ENCODE data around the gene MTURN.
A peak's percentile ranks its signal among the peaks of the same experiment; 100 is the strongest.

The MTURN gene

DNA sequence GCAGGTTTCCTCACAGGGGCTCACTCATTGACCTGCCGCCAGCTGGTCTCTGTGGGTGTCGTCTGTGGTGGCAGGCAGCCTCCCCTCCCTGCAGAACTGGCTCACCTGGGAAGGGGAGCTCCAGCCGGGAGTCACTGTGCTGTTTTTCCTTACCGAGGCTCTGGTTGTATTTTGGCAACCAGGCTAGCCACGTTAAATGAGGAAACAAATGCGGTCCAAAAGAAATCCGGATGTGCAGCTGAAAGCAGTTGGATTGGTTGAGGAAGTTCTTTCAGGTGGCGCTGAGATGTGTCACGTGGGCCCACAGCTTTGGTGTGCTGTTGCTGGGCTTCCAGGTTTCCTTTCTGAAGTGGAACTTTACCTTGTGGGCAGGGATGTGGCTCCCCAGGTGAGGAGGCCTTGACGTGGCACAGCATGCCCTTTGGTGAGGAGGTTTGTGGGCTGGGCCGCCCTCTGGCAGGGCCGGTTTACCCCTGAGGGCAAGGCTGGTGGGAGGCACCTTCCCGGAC is 14.2 kb downstream of the MTURN start:
- Histone ChIP-seq H3K27me3 (replicated peaks; ENCODE audit: control insufficient read depth, insufficient read depth, low read length) (no peaks in the 10 kb centered on the region), H3K36me3 (ENCODE audit: control insufficient read depth, insufficient read depth, low read length, severe bottlenecking) (peaks cover 50% of the 10 kb centered on the region)
- no peak for DNase-seq (ENCODE audit: low read depth)

DNA sequence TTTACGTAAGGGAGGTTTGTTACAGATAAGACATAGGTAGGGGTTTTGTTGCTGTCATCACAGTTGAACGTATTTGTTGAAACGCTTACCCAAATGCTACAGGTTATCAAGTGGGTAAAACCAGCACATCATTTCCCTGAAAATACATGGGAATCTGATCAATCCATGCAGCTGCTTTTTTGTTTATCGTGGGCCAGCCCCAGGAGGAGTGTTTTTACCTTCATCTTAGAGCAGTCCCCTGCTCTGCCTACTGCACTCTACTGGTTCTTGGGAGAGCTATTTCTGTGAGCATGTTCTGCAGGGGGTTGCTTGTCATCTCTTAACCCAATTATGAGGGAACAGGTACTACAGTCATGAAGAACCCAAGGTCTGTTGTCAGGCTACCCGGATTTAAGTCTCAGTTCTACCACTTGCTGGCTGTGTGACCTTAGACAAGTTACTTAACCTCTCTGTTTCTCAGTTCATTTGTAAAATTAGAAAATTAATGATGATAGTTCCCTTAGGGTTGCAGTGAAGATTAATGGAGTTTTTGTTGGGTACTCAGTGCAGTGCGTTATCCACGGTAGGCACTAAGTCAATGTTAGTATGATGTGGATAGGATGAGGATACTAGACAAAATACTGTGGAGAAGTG is 15.0 kb downstream of the MTURN start:
- H3K27me3 ChIP-seq (replicated peaks; ENCODE audit: control insufficient read depth, insufficient read depth, low read length) = no peaks in the 10 kb centered on the region
- peaks cover 58% of the 10 kb centered on the region for H3K36me3 ChIP-seq (ENCODE audit: control insufficient read depth, insufficient read depth, low read length, severe bottlenecking)
- no peak overlapping the region for H3K9ac ChIP-seq (ENCODE audit: low read length)
- H3K9me3 ChIP-seq (ENCODE audit: control insufficient read depth, low read length) = no peaks in the 10 kb centered on the region
- H3K4me1 ChIP-seq (ENCODE audit: control insufficient read depth, insufficient read depth, low read length) = peaks cover 24% of the 10 kb centered on the region
- no peak for DNase-seq (ENCODE audit: low read depth)
- no peak overlapping the region for H3K4me3 ChIP-seq (ENCODE audit: low read length)

More for the DNA sequence above, 14.2 kb downstream of the MTURN start:
- peaks cover 31% of the 10 kb centered on the region for H3K4me1 ChIP-seq (ENCODE audit: control insufficient read depth, insufficient read depth, low read length)
- no peaks in the 10 kb centered on the region for H3K9me3 ChIP-seq (ENCODE audit: control insufficient read depth, low read length)
- H3K9ac ChIP-seq (ENCODE audit: low read length) = no peak overlapping the region
- H3K4me3 ChIP-seq (ENCODE audit: low read length) = no peak overlapping the region

DNA sequence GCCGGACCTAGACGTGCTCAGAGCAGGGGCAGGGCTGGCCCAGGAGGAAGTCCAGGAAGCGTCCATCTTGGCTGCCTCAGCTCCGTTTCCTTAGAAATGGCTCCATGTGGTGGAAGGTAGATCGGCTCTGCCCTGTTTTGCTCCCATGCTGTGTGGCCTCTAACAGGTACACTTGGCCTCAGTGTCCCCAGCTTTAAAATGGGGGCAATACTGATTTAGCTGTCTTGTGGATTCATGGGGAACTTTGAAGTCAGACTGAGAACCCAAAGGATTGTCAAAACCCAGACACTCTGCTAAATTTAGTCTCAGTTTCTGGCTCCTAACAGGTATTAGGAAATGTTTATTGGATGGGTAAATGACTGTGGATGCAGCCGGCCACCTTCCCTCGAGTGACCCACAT is 15.9 kb downstream of the MTURN start:
- Histone ChIP-seq H3K9ac (ENCODE audit: low read length) (no peak overlapping the region), H3K4me3 (ENCODE audit: low read length) (no peak overlapping the region), H3K36me3 (ENCODE audit: control insufficient read depth, insufficient read depth, low read length, severe bottlenecking) (peaks cover 67% of the 10 kb centered on the region), H3K9me3 (ENCODE audit: control insufficient read depth, low read length) (no peaks in the 10 kb centered on the region), H3K4me1 (ENCODE audit: control insufficient read depth, insufficient read depth, low read length) (peaks cover 14% of the 10 kb centered on the region), H3K27me3 (replicated peaks; ENCODE audit: control insufficient read depth, insufficient read depth, low read length) (no peaks in the 10 kb centered on the region)
- no peak for DNase-seq (ENCODE audit: low read depth)

DNA sequence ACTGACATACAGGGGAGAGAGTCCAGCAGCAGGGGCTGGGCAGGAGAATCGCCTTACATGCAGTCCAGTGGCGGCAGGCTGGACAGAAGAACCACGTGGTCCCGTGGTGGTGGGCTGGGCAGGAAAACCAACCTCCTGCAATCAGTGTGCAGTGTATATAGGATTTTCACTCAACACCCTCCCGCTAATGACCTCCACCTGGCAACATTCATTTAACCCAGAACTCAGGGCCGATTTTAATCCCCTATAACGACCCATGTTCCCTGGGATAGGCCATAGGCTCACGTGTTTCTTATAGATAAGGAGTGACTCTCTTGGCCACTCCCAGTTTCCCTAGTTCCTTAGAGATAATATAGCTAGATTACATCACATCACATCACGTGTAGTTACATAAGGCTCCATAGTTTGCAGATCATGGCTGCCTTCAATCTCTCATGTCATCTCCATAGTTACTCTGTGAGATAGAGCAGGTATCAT is 19.4 kb downstream of the MTURN start:
- no peaks in the 10 kb centered on the region for H3K9me3 ChIP-seq (ENCODE audit: control insufficient read depth, low read length)
- no peaks in the 10 kb centered on the region for H3K27me3 ChIP-seq (replicated peaks; ENCODE audit: control insufficient read depth, insufficient read depth, low read length)
- no peak for DNase-seq (ENCODE audit: low read depth)
- H3K4me1 ChIP-seq (ENCODE audit: control insufficient read depth, insufficient read depth, low read length) = peaks cover 7% of the 10 kb centered on the region
- peaks cover 86% of the 10 kb centered on the region for H3K36me3 ChIP-seq (ENCODE audit: control insufficient read depth, insufficient read depth, low read length, severe bottlenecking)
- no peak overlapping the region for H3K9ac ChIP-seq (ENCODE audit: low read length)
- H3K4me3 ChIP-seq (ENCODE audit: low read length) = no peak overlapping the region

DNA sequence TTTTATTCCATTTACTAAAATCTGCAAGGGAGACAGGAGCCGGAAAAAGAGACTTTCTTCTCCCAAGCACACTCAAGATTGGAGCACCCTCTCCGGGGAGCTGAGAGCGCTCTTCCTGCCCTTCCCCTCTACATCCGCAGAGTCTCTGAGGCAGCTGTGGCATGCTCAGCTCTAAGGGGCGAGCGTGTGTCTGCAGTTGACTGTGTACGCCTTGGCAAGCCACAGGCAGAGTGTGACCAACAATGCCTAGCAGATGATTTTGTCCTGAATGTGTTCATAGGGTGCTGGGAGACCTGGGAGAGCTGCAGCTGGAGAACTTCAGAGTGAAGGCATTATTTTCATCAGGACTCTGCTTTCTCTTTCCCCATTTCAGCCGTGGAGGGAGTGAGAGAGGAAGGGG is 20.7 kb downstream of the MTURN start:
- H3K9me3 ChIP-seq (ENCODE audit: control insufficient read depth, low read length) = no peaks in the 10 kb centered on the region
- no peak overlapping the region for H3K4me3 ChIP-seq (ENCODE audit: low read length)
- no peak for DNase-seq (ENCODE audit: low read depth)
- no peak overlapping the region for H3K9ac ChIP-seq (ENCODE audit: low read length)
- H3K27me3 ChIP-seq (replicated peaks; ENCODE audit: control insufficient read depth, insufficient read depth, low read length) = no peaks in the 10 kb centered on the region
- H3K4me1 ChIP-seq (ENCODE audit: control insufficient read depth, insufficient read depth, low read length) = peaks cover 18% of the 10 kb centered on the region
- peaks cover 86% of the 10 kb centered on the region for H3K36me3 ChIP-seq (ENCODE audit: control insufficient read depth, insufficient read depth, low read length, severe bottlenecking)

DNA sequence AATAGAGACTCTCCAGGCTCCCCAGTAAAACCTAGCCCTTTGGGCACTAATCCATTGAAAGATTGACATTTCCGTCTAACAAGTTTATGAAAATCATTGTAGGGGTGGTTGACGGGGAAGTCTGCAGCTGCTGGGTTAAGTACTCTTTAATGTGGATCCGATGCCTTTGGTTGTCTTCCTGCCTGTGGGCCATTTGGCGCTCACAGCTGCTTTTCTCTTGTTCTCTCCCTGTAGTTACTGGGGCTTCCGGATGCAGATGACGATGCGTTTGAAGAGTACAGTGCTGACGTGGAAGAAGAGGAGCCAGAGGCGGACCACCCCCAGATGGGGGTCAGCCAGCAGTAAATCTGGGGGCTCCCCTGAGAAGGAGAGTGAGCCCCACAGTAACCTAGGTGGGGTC is 22.4 kb downstream of the MTURN start:
- Histone ChIP-seq H3K9me3 (ENCODE audit: control insufficient read depth, low read length) (no peaks in the 10 kb centered on the region), H3K4me1 (ENCODE audit: control insufficient read depth, insufficient read depth, low read length) (peaks cover 25% of the 10 kb centered on the region), H3K9ac (ENCODE audit: low read length) (no peak overlapping the region), H3K36me3 (ENCODE audit: control insufficient read depth, insufficient read depth, low read length, severe bottlenecking) (peaks cover 81% of the 10 kb centered on the region), H3K27me3 (replicated peaks; ENCODE audit: control insufficient read depth, insufficient read depth, low read length) (no peaks in the 10 kb centered on the region), H3K4me3 (ENCODE audit: low read length) (no peak overlapping the region)
- no peak for DNase-seq (ENCODE audit: low read depth)

DNA sequence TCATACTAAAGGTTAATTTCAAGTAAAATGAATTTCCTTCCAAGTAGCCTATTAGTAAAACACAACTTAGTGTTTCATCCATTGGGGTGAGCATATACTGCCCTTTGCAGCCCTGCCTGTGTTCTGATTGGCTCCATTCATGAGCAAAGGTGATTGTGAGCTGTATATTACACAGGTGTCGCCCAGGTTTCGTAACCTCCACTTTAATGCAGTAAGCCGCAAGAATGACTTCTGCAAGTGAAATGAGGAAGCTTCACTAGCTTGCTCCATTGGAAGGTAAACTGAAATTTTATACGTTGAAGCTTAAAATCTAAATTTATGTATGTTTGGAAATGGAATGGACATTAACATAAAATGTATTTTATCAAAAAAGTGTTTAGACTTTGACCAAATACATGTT is 24.4 kb downstream of the MTURN start:
- Histone ChIP-seq H3K9ac (ENCODE audit: low read length) (no peak overlapping the region), H3K9me3 (ENCODE audit: control insufficient read depth, low read length) (no peaks in the 10 kb centered on the region), H3K4me3 (ENCODE audit: low read length) (no peak overlapping the region), H3K27me3 (replicated peaks; ENCODE audit: control insufficient read depth, insufficient read depth, low read length) (no peaks in the 10 kb centered on the region), H3K4me1 (ENCODE audit: control insufficient read depth, insufficient read depth, low read length) (peaks cover 45% of the 10 kb centered on the region), H3K36me3 (ENCODE audit: control insufficient read depth, insufficient read depth, low read length, severe bottlenecking) (peaks cover 68% of the 10 kb centered on the region)
- no peak for DNase-seq (ENCODE audit: low read depth)

DNA sequence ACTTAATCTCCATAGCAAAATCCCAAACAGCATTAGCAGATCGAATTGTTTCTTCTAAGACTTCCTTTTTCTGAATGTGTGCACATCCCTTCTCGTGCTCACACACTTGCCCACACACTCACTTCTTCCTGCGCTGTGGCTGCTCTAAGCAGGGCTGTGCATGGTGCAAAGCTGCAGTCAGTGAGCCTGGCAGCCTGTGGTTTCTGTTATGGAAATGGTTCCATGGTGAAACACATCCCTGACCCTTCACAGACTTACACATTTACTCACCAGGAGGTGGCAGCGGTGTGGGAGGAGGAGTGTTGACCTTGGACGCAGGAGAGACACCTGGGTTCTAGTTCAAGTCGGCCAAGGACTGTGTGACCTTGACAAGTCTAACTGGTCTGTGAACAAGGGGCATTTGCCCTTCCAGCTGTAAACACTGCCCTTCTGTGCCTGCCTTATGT is 24.9 kb downstream of the MTURN start:
- H3K36me3 ChIP-seq (ENCODE audit: control insufficient read depth, insufficient read depth, low read length, severe bottlenecking) = peaks cover 62% of the 10 kb centered on the region
- no peak overlapping the region for H3K4me3 ChIP-seq (ENCODE audit: low read length)
- no peaks in the 10 kb centered on the region for H3K9me3 ChIP-seq (ENCODE audit: control insufficient read depth, low read length)
- H3K4me1 ChIP-seq (ENCODE audit: control insufficient read depth, insufficient read depth, low read length) = peaks cover 47% of the 10 kb centered on the region
- H3K27me3 ChIP-seq (replicated peaks; ENCODE audit: control insufficient read depth, insufficient read depth, low read length) = no peaks in the 10 kb centered on the region
- DNase-seq (ENCODE audit: low read depth) = no peak
- H3K9ac ChIP-seq (ENCODE audit: low read length) = no peak overlapping the region

DNA sequence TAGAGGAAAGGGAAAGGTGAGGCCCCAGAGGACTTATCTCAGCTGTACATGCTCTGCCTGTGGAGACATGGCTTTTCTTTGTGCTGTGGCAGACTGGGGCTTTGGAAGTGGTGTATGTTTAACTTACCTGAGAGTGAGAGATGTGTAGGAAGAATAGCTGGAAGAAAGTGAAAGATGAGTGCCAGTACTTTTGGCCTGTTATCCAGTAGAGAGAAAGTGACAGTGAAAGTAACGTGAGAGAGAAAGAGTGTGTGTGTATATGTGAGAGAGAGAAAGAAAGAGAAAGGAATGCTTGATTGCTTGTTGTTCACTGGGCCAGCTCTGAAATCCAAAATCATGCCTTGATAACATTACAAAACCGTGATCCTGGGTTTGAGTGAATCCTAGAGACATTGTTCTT is 25.5 kb downstream of the MTURN start:
- Histone ChIP-seq H3K9ac (ENCODE audit: low read length) (no peak overlapping the region), H3K27me3 (replicated peaks; ENCODE audit: control insufficient read depth, insufficient read depth, low read length) (no peaks in the 10 kb centered on the region), H3K36me3 (ENCODE audit: control insufficient read depth, insufficient read depth, low read length, severe bottlenecking) (peaks cover 56% of the 10 kb centered on the region), H3K4me3 (ENCODE audit: low read length) (no peak overlapping the region), H3K4me1 (ENCODE audit: control insufficient read depth, insufficient read depth, low read length) (peaks cover 47% of the 10 kb centered on the region), H3K9me3 (ENCODE audit: control insufficient read depth, low read length) (no peaks in the 10 kb centered on the region)
- DNase-seq (ENCODE audit: low read depth) = no peak

DNA sequence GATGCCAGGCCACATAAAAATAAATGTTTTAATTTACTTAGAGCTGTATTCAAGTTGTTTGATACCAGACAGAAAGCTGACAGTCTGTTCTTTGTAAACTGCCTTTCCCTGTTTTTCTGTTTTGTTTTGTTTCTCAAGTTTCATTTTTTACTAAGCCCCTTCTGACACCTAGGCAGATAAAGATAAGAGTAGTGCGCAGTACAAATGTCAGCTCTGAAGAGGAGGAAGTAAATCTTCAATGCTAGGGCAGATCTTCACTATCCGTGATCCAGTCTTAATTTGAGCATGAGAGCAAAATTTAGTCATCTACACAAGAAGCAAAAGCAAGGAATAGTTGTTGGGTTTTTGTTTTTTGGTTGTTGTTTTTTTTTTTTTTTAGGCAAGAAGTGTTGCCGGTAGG is 27.3 kb downstream of the MTURN start:
- Histone ChIP-seq H3K9me3 (ENCODE audit: control insufficient read depth, low read length) (no peaks in the 10 kb centered on the region), H3K36me3 (ENCODE audit: control insufficient read depth, insufficient read depth, low read length, severe bottlenecking) (peaks cover 59% of the 10 kb centered on the region), H3K4me3 (ENCODE audit: low read length) (no peak overlapping the region), H3K4me1 (ENCODE audit: control insufficient read depth, insufficient read depth, low read length) (peaks cover 47% of the 10 kb centered on the region), H3K27me3 (replicated peaks; ENCODE audit: control insufficient read depth, insufficient read depth, low read length) (no peaks in the 10 kb centered on the region), H3K9ac (ENCODE audit: low read length) (peak overlapping the region; percentile 27)
- DNase-seq (ENCODE audit: low read depth) = no peak

DNA sequence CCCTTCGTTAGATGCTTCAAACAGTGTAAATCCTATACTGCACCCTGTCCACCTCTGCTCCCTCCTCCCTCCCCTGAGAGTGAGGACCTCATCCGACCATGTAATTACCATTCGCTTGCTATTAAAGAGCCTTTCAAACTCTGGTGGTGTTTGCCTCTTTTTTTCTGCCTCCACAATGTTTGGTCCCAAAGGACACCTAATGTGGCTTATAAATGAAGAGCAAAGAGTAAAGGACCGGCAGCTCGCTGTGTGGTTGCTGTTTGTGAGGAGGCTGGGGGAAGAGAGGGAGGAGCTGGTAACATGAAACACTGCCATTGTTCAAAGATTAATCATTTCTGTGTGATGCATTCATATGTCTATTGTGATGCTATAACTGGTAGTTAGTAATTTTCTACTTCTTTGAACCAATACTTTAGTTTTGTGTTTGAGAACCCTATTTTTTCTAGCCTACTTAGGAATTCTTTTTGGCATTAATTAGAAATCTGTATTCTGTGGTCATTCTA is 27.9 kb downstream of the MTURN start:
- Histone ChIP-seq H3K9me3 (ENCODE audit: control insufficient read depth, low read length) (no peaks in the 10 kb centered on the region), H3K4me3 (ENCODE audit: low read length) (no peak overlapping the region), H3K36me3 (ENCODE audit: control insufficient read depth, insufficient read depth, low read length, severe bottlenecking) (peaks cover 53% of the 10 kb centered on the region), H3K4me1 (ENCODE audit: control insufficient read depth, insufficient read depth, low read length) (peaks cover 47% of the 10 kb centered on the region), H3K27me3 (replicated peaks; ENCODE audit: control insufficient read depth, insufficient read depth, low read length) (no peaks in the 10 kb centered on the region), H3K9ac (ENCODE audit: low read length) (peak overlapping the region; percentile 27)
- peak; percentile 81 for DNase-seq (ENCODE audit: low read depth)
